B cell (primary cell): ENCODE results near the gene MAP1B. TPM values are rescaled to one million over a fixed set of nuclear protein-coding genes. Genes with fewer than 3 reads are reported as not detected.

Source experiments
- ATAC-seq: fragments of 200-7000 bp; cut with Tn5 transposase; one replicate; pipeline ENCODE4 v1.10.0; 2021; ENCODE audit warnings: low read depth, mild to moderate bottlenecking, moderate number of reproducible peaks, moderate library complexity
- CTCF ChIA-PET: fragments of 350-600 bp; sonication (Branson Sonifier 250); formaldehyde crosslinking; loops from one replicate; lab custom pipeline; 2021; ENCODE audit warnings: antibody characterized with exemption, inconsistent platforms; lab: Charles Lee
- POLR2A ChIA-PET: fragments of 350-600 bp; sonication (Branson Sonifier 250); formaldehyde crosslinking; loops from one replicate; lab custom pipeline; 2021; ENCODE audit warnings: antibody characterized with exemption; lab: Charles Lee
- DNase-seq: peaks from one replicate; pipeline ENCODE4 v3.0.0; 2013
- H2AFZ ChIP-seq: 2 replicates; pipeline ENCODE4 v1.6.1; 2012; ENCODE audit warnings: mild to moderate bottlenecking, low read depth, low read length; ENCODE audit not compliant: insufficient read depth, poor library complexity, severe bottlenecking
- H3K27ac ChIP-seq, 2 donors: 1 replicate in 1 of 2; 2 replicates in 1 of 2; pipeline ENCODE4 v1.5.1; 2012 to 2013; ENCODE audit warnings: low read length in 2 of 2, mild to moderate bottlenecking in 2 of 2, moderate library complexity in 1 of 2
- H3K27me3 ChIP-seq, 4 experiments: fragments of 200-600 bp in 1 of 4; sonication (generic) in 1 of 4; replicated peaks in 1 of 4; 1 replicate in 2 of 4; 2 replicates in 2 of 4; pipeline versions ENCODE4 v1.6.1 to v1.7.0; 2013 to 2016; ENCODE audit warnings: low read length in 3 of 4, mild to moderate bottlenecking in 2 of 4, mixed read lengths in 1 of 4, moderate library complexity in 1 of 4; ENCODE audit not compliant: insufficient read depth in 4 of 4, control insufficient read depth in 3 of 4; ENCODE audit errors: control extremely low read depth in 1 of 4
- H3K36me3 ChIP-seq, 2 experiments: replicated peaks in 1 of 2; 1 replicate in 1 of 2; 2 replicates in 1 of 2; pipeline versions ENCODE4 v1.6.1 to v1.7.1; 2013; ENCODE audit warnings: low read length in 1 of 2; ENCODE audit not compliant: insufficient read depth in 2 of 2, control insufficient read depth in 1 of 2; ENCODE audit errors: control extremely low read depth in 1 of 2, extremely low read depth in 1 of 2
- H3K4me1 ChIP-seq, 2 donors: fragments of 200-600 bp in 1 of 2; sonication (generic) in 1 of 2; 1 replicate in 1 of 2; 2 replicates in 1 of 2; pipeline versions ENCODE4 v1.5.1 to v1.6.1; 2013 to 2017; ENCODE audit warnings: low read length in 2 of 2; ENCODE audit not compliant: control insufficient read depth in 2 of 2, insufficient read depth in 2 of 2
- H3K4me2 ChIP-seq: replicated peaks from 2 replicates; pipeline ENCODE3; 2012; ENCODE audit warnings: mild to moderate bottlenecking, low read depth, low read length; ENCODE audit not compliant: poor library complexity, severe bottlenecking
- H3K4me3 ChIP-seq, 5 experiments: fragments of 200-600 bp in 1 of 5; sonication (generic) in 1 of 5; 1 replicate in 3 of 5; 2 replicates in 2 of 5; pipeline versions ENCODE4 v1.5.1 to v1.7.0; 2011 to 2016; ENCODE audit warnings: low read length in 4 of 5, mild to moderate bottlenecking in 4 of 5, low read depth in 2 of 5, control low read depth in 1 of 5, moderate library complexity in 1 of 5; ENCODE audit not compliant: insufficient read depth in 1 of 5; ENCODE audit errors: control extremely low read depth in 1 of 5, extremely low read depth in 1 of 5
- H3K79me2 ChIP-seq: fragments of 200-600 bp; sonication (generic); one replicate; pipeline ENCODE4 v1.6.0; 2016; ENCODE audit warnings: low read length; ENCODE audit not compliant: control insufficient read depth, insufficient read depth
- H3K9ac ChIP-seq: fragments of 200-600 bp; sonication (generic); 2 replicates; pipeline ENCODE4 v1.6.1; 2017; ENCODE audit warnings: mild to moderate bottlenecking, low read length, moderate library complexity
- H3K9me3 ChIP-seq, 3 donors: one replicate each; pipeline versions ENCODE4 v1.6.1 to v1.7.1; 2013; ENCODE audit warnings: low read length in 2 of 3; ENCODE audit not compliant: control insufficient read depth in 2 of 3, insufficient read depth in 1 of 3; ENCODE audit errors: control extremely low read depth in 1 of 3
- H4K20me1 ChIP-seq: 2 replicates; pipeline ENCODE4 v1.6.0; 2012; ENCODE audit warnings: mild to moderate bottlenecking, low read length; ENCODE audit not compliant: insufficient read depth, control insufficient read depth, poor library complexity, severe bottlenecking
- H3K27ac Mint-ChIP-seq: one replicate; pipeline ENCODE4 v1.8.0; 2021; ENCODE audit warnings: mixed read lengths
- H3K27me3 Mint-ChIP-seq: one replicate; pipeline ENCODE4 v1.8.0; 2021; ENCODE audit warnings: mixed read lengths
- H3K4me1 Mint-ChIP-seq: one replicate; pipeline ENCODE4 v1.8.0; 2021; ENCODE audit warnings: mixed read lengths
- H3K4me3 Mint-ChIP-seq: one replicate; pipeline ENCODE4 v1.8.0; 2021; ENCODE audit warnings: mixed read lengths
- H3K9me3 Mint-ChIP-seq: one replicate; pipeline ENCODE4 v1.8.0; 2022; ENCODE audit warnings: mixed read lengths; ENCODE audit not compliant: insufficient read depth
- EZH2 ChIP-seq: IDR thresholded peaks from 2 replicates; pipeline ENCODE4 v1.6.1; 2012; ENCODE audit warnings: borderline replicate concordance, low read depth, mild to moderate bottlenecking, moderate library complexity, low read length; ENCODE audit not compliant: insufficient read depth, poor library complexity, severe bottlenecking
- WGBS: methylation state at CpG from one replicate; pipeline ENCODE4 v1.1.5; 2013; ENCODE audit warnings: missing lambda C conversion rate; ENCODE audit not compliant: insufficient coverage; 5-methylcytosine and 5-hydroxymethylcytosine counted together
- intact Hi-C: fragments of 100-400 bp; cut with micrococcal nuclease; formaldehyde crosslinking; loops from one replicate; pipeline ENCODE4 v1.10.0; 2022
- polyA plus RNA-seq: library from polyadenylated mRNA; depleted of rRNA; stranded (reverse); fragments of >200 nt; gene quantifications from 2 replicates; pipeline ENCODE4 v1.2.3, GENCODE V29; 2012
- total RNA-seq, 2 donors: library from RNA; stranded (reverse); fragments of 120-200 nt in 1 of 2; gene quantifications; 1 replicate in 1 of 2; 2 replicates in 1 of 2; pipeline versions ENCODE4 v1.2.3 to v1.2.4, GENCODE V29; 2013 to 2022
- TF ChIP-seq, protein P1 (sequence below): fragments of 200-600 bp; IDR thresholded peaks from one replicate; pipeline ENCODE4 v1.8.0; 2022; ENCODE audit warnings: antibody characterized with exemption, mild to moderate bottlenecking

The MAP1B gene
- total and polyA plus RNA-seq, 2 donors (not counting 1 experiment from before 2014, with no cell fraction given) = 0.15 TPM; not detected in 1

DNA sequence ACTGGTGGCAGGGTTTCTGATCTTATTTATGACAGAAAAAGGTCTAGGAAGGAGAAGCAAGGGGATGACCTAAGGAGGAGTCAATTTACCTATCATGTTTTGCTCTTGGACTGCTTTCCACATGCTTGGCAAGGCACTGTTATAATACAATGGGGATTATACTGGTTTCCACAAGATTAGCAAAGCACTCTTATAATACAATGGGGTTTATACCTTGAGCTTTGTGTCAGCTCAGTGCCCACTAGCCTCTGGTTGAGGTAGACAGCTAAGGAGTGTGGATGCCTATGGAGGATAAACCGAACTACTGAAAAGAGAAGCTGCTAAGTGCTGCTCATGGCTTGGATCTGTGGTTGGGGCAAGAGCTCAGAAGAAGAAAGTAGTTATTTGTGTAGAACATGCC lies 144.1 kb downstream of the MAP1B start:
- Histone ChIP-seq H4K20me1 (no peaks in the 10 kb centered on the region), H2AFZ (no peak overlapping the region), H3K9ac (no peak overlapping the region), H3K27ac (no peak overlapping the region), H3K4me3 (no peak overlapping the region), H3K36me3 (peaks cover 6 to 7% of the 10 kb centered on the region in 2 experiments), H3K4me2 (no peak overlapping the region), H3K27me3 (no peaks in the 10 kb centered on the region), H3K9me3 (no peaks in the 10 kb centered on the region), H3K4me1 (no peaks in the 10 kb centered on the region), H3K79me2 (peaks cover 3% of the 10 kb centered on the region)
- no peak for ATAC-seq
- TF ChIP-seq EZH2 = no peak
- TF ChIP-seq, protein P1, sequence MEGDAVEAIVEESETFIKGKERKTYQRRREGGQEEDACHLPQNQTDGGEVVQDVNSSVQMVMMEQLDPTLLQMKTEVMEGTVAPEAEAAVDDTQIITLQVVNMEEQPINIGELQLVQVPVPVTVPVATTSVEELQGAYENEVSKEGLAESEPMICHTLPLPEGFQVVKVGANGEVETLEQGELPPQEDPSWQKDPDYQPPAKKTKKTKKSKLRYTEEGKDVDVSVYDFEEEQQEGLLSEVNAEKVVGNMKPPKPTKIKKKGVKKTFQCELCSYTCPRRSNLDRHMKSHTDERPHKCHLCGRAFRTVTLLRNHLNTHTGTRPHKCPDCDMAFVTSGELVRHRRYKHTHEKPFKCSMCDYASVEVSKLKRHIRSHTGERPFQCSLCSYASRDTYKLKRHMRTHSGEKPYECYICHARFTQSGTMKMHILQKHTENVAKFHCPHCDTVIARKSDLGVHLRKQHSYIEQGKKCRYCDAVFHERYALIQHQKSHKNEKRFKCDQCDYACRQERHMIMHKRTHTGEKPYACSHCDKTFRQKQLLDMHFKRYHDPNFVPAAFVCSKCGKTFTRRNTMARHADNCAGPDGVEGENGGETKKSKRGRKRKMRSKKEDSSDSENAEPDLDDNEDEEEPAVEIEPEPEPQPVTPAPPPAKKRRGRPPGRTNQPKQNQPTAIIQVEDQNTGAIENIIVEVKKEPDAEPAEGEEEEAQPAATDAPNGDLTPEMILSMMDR = no peak
- intact Hi-C loops = no loop called here
- no peak overlapping the region for H3K4me3 Mint-ChIP-seq
- H3K27ac Mint-ChIP-seq = no peak overlapping the region
- H3K9me3 Mint-ChIP-seq = no peaks in the 10 kb centered on the region
- DNase-seq = no peak
- no CpG with 5 or more reads among the region's 1 CpG for WGBS
- ChIA-PET POLR2A (no interaction called here), CTCF (no interaction called here)
- H3K4me1 Mint-ChIP-seq = peaks cover 10% of the 10 kb centered on the region
- H3K27me3 Mint-ChIP-seq = no peaks in the 10 kb centered on the region

DNA sequence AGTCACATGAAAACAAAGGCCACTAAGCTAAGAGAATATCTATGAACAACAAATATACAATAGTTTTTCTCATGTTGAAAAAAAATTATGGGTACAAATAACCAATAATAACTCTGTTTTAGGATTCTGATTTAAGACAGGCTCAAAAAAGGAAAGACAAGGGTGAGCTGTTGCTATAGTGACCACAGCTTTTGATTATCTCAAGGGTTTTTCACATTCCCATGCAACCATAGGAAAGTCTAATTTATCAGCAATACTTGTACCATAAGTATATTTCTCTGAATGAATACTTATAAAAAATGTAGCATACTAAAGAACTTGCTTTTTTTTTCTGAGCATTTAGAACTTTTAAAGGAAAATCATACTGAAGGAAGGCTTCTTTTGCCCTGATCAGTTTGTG lies 144.7 kb downstream of the MAP1B start:
- DNase-seq = no peak
- CTCF ChIA-PET = no interaction called here
- Histone ChIP-seq H3K4me1 (no peaks in the 10 kb centered on the region), H3K27ac (no peak overlapping the region), H3K27me3 (no peaks in the 10 kb centered on the region), H3K9me3 (no peaks in the 10 kb centered on the region), H4K20me1 (no peaks in the 10 kb centered on the region), H3K4me2 (no peak overlapping the region), H3K9ac (no peak overlapping the region), H3K36me3 (peaks cover 7 to 9% of the 10 kb centered on the region in 2 experiments), H2AFZ (no peak overlapping the region), H3K4me3 (no peak overlapping the region), H3K79me2 (peaks cover 3% of the 10 kb centered on the region)
- intact Hi-C loops = no loop called here
- no peaks in the 10 kb centered on the region for H3K9me3 Mint-ChIP-seq
- peaks cover 12% of the 10 kb centered on the region for H3K4me1 Mint-ChIP-seq
- no peak for ATAC-seq
- no peak overlapping the region for H3K4me3 Mint-ChIP-seq
- no peaks in the 10 kb centered on the region for H3K27me3 Mint-ChIP-seq
- TF ChIP-seq, protein P1 = no peak
- TF ChIP-seq EZH2 = no peak
- H3K27ac Mint-ChIP-seq = no peak overlapping the region
- POLR2A ChIA-PET = no interaction called here
